ENCODE data around the gene MPP3. TPM values are rescaled to one million over a fixed set of nuclear protein-coding genes. Genes with fewer than 3 reads are reported as not detected.

The MPP3 gene
- total RNA-seq, 1 experiment from 2014 or later: 6.9 TPM

DNA sequence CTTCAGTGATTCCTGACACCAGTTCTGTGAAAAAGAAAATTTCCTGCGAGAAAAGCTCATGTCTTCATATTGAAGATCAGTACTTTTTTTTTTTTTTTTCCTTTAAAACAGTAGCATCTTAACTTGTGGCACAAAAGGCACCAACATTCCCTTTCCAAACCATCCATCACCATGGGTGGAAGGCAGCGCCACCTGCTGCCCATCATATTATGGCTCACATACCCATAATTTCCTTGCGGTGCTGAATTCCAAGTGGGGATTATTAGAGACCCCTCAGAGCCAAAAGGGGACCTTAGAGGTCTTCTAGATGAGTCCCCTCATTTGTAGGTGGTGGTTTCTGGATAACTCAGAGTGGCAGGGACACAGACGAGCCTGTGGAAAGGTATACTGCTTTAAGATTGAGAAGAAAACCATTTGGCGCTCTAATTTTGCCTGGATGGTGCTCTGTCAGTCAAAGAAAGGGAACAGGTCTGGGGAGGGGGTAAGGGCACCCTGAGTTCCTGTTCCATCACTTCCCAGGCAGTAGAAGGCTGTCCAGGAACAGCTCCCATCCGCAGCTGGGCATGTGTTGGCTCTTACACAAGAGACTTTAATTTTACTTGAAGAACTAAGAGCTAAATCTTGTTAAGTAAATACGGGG is 66.4 kb downstream of the MPP3 start:
- WGBS (ENCODE audit: extremely low coverage, insufficient read length, low lambda C conversion rate): no CpG with 5 or more reads among the region's 7 CpGs
- DNase-seq: peak; percentile 68

More for the DNA sequence above, 66.4 kb downstream of the MPP3 start:
- Mint-ChIP-seq H3K9me3 (no peaks in the 10 kb centered on the region), H3K27me3 (ENCODE audit: low read depth) (no peaks in the 10 kb centered on the region), H3K36me3 (ENCODE audit: insufficient read depth in 1 of 3, low read depth in 3 of 3) (peaks cover 0 to 29% (median 23%) of the 10 kb centered on the region in 3 experiments), H3K4me1 (peaks cover 4 to 5% of the 10 kb centered on the region in 2 experiments), H3K27ac (no peak overlapping the region; a peak in 2 of 7 replicates), H3K4me3 (no peak overlapping the region)
- no peak overlapping the region for H3K56ac ChIP-seq (ENCODE audit: insufficient read length, low read depth, low read length)
- no peak overlapping the region for H4K8ac ChIP-seq (replicated peaks; ENCODE audit: insufficient read length, low read depth, low read length)
- no peaks in the 10 kb centered on the region for H3K9me3 ChIP-seq (ENCODE audit: control insufficient read depth, low read depth, low read length)
- no peak overlapping the region for H3K9ac ChIP-seq (ENCODE audit: extremely low read depth, insufficient read length, low read length)
- no peak overlapping the region for H2AK5ac ChIP-seq (ENCODE audit: insufficient read length, low read length)
- no peak overlapping the region for H4K91ac ChIP-seq (ENCODE audit: insufficient read length, low read depth, low read length)
- H2BK15ac ChIP-seq (ENCODE audit: low read depth, low read length): no peak overlapping the region
- no peak overlapping the region for H3K18ac ChIP-seq (ENCODE audit: insufficient read length, low read depth, low read length)
- H3K4me2 ChIP-seq (ENCODE audit: insufficient read depth, insufficient read length, low read length): no peak overlapping the region
- H2BK12ac ChIP-seq (ENCODE audit: insufficient read length, low read depth, low read length): no peak overlapping the region
- no peaks in the 10 kb centered on the region for H3K79me2 ChIP-seq (ENCODE audit: insufficient read depth, low read length)
- no peak overlapping the region for H2AFZ ChIP-seq (ENCODE audit: low read length)
- H3K27ac ChIP-seq (ENCODE audit: insufficient read length, low read depth, low read length): no peak overlapping the region
- no peaks in the 10 kb centered on the region for H3K27me3 ChIP-seq (ENCODE audit: insufficient read depth, low read length)
- H3K14ac ChIP-seq (ENCODE audit: insufficient read depth, low read length): no peak overlapping the region
- H3K4ac ChIP-seq (ENCODE audit: low read depth, low read length): no peak overlapping the region
- H4K5ac ChIP-seq (ENCODE audit: insufficient read length, low read depth, low read length): no peak overlapping the region
- H2BK20ac ChIP-seq (ENCODE audit: low read depth, low read length, poor library complexity, severe bottlenecking): no peak overlapping the region
- H3K79me1 ChIP-seq (ENCODE audit: insufficient read depth, low read depth, low read length, poor library complexity, severe bottlenecking): no peaks in the 10 kb centered on the region
- H3K4me1 ChIP-seq (ENCODE audit: insufficient read depth, low read length): no peaks in the 10 kb centered on the region
- H3K23ac ChIP-seq (ENCODE audit: insufficient read length, low read depth, low read length): no peak overlapping the region
- H4K20me1 ChIP-seq (ENCODE audit: control insufficient read depth, insufficient read depth, insufficient read length): no peaks in the 10 kb centered on the region
- no peak overlapping the region for H2BK120ac ChIP-seq (ENCODE audit: low read depth, low read length, poor library complexity, severe bottlenecking)
- no peak overlapping the region for H2BK5ac ChIP-seq (ENCODE audit: insufficient read length, low read length)
- TF ChIP-seq, protein P1, sequence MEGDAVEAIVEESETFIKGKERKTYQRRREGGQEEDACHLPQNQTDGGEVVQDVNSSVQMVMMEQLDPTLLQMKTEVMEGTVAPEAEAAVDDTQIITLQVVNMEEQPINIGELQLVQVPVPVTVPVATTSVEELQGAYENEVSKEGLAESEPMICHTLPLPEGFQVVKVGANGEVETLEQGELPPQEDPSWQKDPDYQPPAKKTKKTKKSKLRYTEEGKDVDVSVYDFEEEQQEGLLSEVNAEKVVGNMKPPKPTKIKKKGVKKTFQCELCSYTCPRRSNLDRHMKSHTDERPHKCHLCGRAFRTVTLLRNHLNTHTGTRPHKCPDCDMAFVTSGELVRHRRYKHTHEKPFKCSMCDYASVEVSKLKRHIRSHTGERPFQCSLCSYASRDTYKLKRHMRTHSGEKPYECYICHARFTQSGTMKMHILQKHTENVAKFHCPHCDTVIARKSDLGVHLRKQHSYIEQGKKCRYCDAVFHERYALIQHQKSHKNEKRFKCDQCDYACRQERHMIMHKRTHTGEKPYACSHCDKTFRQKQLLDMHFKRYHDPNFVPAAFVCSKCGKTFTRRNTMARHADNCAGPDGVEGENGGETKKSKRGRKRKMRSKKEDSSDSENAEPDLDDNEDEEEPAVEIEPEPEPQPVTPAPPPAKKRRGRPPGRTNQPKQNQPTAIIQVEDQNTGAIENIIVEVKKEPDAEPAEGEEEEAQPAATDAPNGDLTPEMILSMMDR (conservative IDR thresholded peaks at IDR 0.05): peak; percentile 88
- H3K23me2 ChIP-seq (ENCODE audit: insufficient read length, low read depth, low read length, poor library complexity, severe bottlenecking): no peaks in the 10 kb centered on the region
- H3T11ph ChIP-seq (ENCODE audit: low read length): no peak overlapping the region

Measured in H9 (cell line).